PC-9 (cell line): Measurements from ENCODE around the gene CD84. TPM values are rescaled to one million over a fixed set of nuclear protein-coding genes. Genes with fewer than 3 reads are reported as not detected.

Experiments
- BruUV-seq: library from RNA; stranded (reverse); fragments of 400-500 nt; replicated peaks from 2 replicates; lab custom pipeline; 2021; lab: Mats Ljungman, UMichigan
- CTCF ChIA-PET: fragments of 300-600 bp; sonication (Branson Sonifier 250); formaldehyde crosslinking; loops from one replicate; lab custom pipeline; 2022; ENCODE audit warnings: antibody characterized with exemption; lab: Charles Lee
- POLR2A ChIA-PET: fragments of 300-600 bp; sonication (Branson Sonifier 250); formaldehyde crosslinking; loops from one replicate; lab custom pipeline; 2022; ENCODE audit warnings: antibody characterized with exemption; ENCODE audit not compliant: unreplicated experiment; lab: Charles Lee
- DNase-seq, 2 experiments: peaks; one replicate each; pipeline versions ENCODE4 v3.0.0 to v3.0.0-alpha.2; 2015 to 2022; ENCODE audit warnings: mixed read lengths in 1 of 2
- H2AFZ ChIP-seq: fragments of 200-600 bp; sonication (generic); 2 replicates; pipeline ENCODE4 v1.8.1; 2017; ENCODE audit warnings: antibody characterized with exemption
- H3F3A ChIP-seq: fragments of 200-600 bp; sonication (generic); 2 replicates; pipeline ENCODE4 v1.8.1; 2017; ENCODE audit warnings: antibody characterized with exemption, mild to moderate bottlenecking, low read depth; ENCODE audit not compliant: insufficient read depth
- H3K27ac ChIP-seq: fragments of 200-600 bp; sonication (generic); 2 replicates; pipeline ENCODE4 v1.6.1; 2016; ENCODE audit warnings: mixed run types
- H3K27me3 ChIP-seq: fragments of 200-600 bp; sonication (generic); 2 replicates; pipeline ENCODE4 v1.6.1; 2016; ENCODE audit warnings: low read depth, mixed run types; ENCODE audit not compliant: insufficient read depth
- H3K36me3 ChIP-seq: fragments of 200-600 bp; sonication (generic); 2 replicates; pipeline ENCODE4 v1.6.1; 2016; ENCODE audit warnings: low read depth, mixed run types
- H3K4me1 ChIP-seq: fragments of 200-600 bp; sonication (generic); replicated peaks from 2 replicates; pipeline ENCODE4 v1.6.1; 2016; ENCODE audit warnings: mixed run types; ENCODE audit not compliant: insufficient read depth
- H3K4me2 ChIP-seq: fragments of 200-600 bp; sonication (generic); 2 replicates; pipeline ENCODE4 v1.6.1; 2017; ENCODE audit warnings: mixed run types
- H3K4me3 ChIP-seq: fragments of 200-600 bp; sonication (generic); 2 replicates; pipeline ENCODE4 v1.6.1; 2016; ENCODE audit warnings: mixed run types
- H3K79me2 ChIP-seq: fragments of 200-600 bp; sonication (generic); 2 replicates; pipeline ENCODE4 v1.6.1; 2017; ENCODE audit warnings: low read depth, mixed run types
- H3K9me2 ChIP-seq: fragments of 200-600 bp; sonication (generic); 2 replicates; pipeline ENCODE4 v1.8.1; 2017; ENCODE audit warnings: mild to moderate bottlenecking; ENCODE audit not compliant: insufficient read depth
- H3K9me3 ChIP-seq: fragments of 200-600 bp; sonication (generic); 2 replicates; pipeline ENCODE4 v1.8.1; 2016; ENCODE audit warnings: low read depth; ENCODE audit not compliant: insufficient read depth
- H4K20me1 ChIP-seq: fragments of 200-600 bp; sonication (generic); 2 replicates; pipeline ENCODE4 v1.8.1; 2017; ENCODE audit not compliant: insufficient read depth
- CTCF ChIP-seq: fragments of 200-600 bp; sonication (generic); conservative IDR thresholded peaks from 2 replicates; pipeline ENCODE4 v1.6.1; 2017; ENCODE audit warnings: mixed run types, antibody characterized with exemption, mild to moderate bottlenecking, moderate library complexity
- EZH2 ChIP-seq: fragments of 200-600 bp; sonication (generic); IDR thresholded peaks from 2 replicates; pipeline ENCODE4 v1.8.0; 2017; ENCODE audit warnings: antibody characterized with exemption, low read depth
- intact Hi-C: fragments of 100-400 bp; cut with micrococcal nuclease; formaldehyde crosslinking; loops from one replicate; pipeline ENCODE4 v1.10.0; 2022; ENCODE audit not compliant: unreplicated experiment
- total RNA-seq: library from RNA; stranded (reverse); gene quantifications from 2 replicates; pipeline ENCODE4 v1.2.3, GENCODE V29; 2021

The CD84 gene
- total RNA-seq, 1 experiment from 2014 or later, result not detected

- Histone ChIP-seq H3K4me2 (no peak overlapping the region), H3K79me2 (no peaks in the 10 kb centered on the region), H3K27me3 (peaks cover 22% of the 10 kb centered on the region; the same call in 1 of the 2 replicates), H3K9me3 (no peaks in the 10 kb centered on the region), H3K4me1 (no peaks in the 10 kb centered on the region), H3K36me3 (no peaks in the 10 kb centered on the region), H4K20me1 (no peaks in the 10 kb centered on the region), H3F3A (no peaks in the 10 kb centered on the region), H2AFZ (no peak overlapping the region), H3K27ac (no peak overlapping the region), H3K4me3 (no peak overlapping the region), H3K9me2 (no peaks in the 10 kb centered on the region)
- intact Hi-C loops, result no loop called here
- no peak for DNase-seq
- POLR2A ChIA-PET, result no interaction called here
- no TSS peak for BruUV-seq
- CTCF ChIA-PET, result no interaction called here
- TF ChIP-seq CTCF (no peak), EZH2 (no peak)
Measured at GRCh38 chr1:160575112-160575664, 4.1 kb downstream of the CD84 start.

DNA sequence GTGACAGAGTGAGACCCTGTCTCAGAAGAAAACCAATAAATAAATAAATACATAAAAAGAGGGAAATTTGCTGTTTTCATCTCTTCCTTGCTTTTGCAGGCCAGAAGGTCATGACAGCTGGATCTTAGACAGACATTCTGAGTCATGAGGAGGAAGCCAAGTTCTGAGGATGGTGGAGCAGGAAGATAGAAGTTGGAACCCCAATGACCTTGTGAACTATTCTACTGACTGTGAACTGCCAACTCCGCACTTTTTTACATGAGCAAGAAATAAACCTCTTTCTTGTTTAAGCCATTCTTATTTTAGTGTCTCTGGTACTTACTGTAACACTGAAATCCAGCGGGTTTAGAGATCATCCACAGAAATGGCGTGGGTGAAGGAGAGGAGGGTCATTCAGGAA, 8.5 kb downstream of the CD84 start:
- TF ChIP-seq EZH2 (no peak), CTCF (no peak)
- no peaks in the 10 kb centered on the region for H3K9me3 ChIP-seq
- no peaks in the 10 kb centered on the region for H3K79me2 ChIP-seq
- no peak overlapping the region for H3K4me2 ChIP-seq
- H3F3A ChIP-seq, result no peaks in the 10 kb centered on the region
- no peak overlapping the region for H3K27ac ChIP-seq
- no peak for DNase-seq
- no peaks in the 10 kb centered on the region for H3K36me3 ChIP-seq
- H3K27me3 ChIP-seq, result peaks cover 49% of the 10 kb centered on the region
- no TSS peak for BruUV-seq
- CTCF ChIA-PET, result no interaction called here
- POLR2A ChIA-PET, result no interaction called here
- H3K4me1 ChIP-seq, result no peaks in the 10 kb centered on the region
- H3K9me2 ChIP-seq, result no peaks in the 10 kb centered on the region
- no peak overlapping the region for H2AFZ ChIP-seq
- intact Hi-C loops, result no loop called here
- no peak overlapping the region for H3K4me3 ChIP-seq
- H4K20me1 ChIP-seq, result no peaks in the 10 kb centered on the region

DNA sequence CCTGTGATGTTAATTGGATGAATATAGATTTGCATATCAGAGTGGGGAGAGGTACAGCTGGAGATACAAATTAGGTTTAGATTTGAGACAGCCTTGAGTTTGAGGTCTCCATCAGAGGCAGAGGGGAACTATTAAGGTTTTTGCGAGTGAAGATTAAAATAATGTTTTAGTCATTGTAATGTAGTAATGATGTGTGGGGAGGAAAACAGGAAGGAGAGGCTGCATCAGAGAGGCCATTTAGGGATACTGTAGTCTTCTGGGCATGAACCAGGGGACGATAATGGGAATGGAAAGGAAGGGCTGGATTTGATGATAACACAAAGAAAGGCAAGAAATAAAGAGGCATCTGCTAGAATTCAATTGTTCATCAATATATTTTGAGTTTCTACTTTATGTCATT, 9.5 kb downstream of the CD84 start:
- POLR2A ChIA-PET, result no interaction called here
- H3K9me3 ChIP-seq, result no peaks in the 10 kb centered on the region
- no peak for TF ChIP-seq EZH2
- no peak for TF ChIP-seq CTCF
- no peaks in the 10 kb centered on the region for H4K20me1 ChIP-seq
- H2AFZ ChIP-seq, result no peak overlapping the region
- intact Hi-C loops, result no loop called here
- H3K9me2 ChIP-seq, result no peaks in the 10 kb centered on the region
- DNase-seq, result no peak
- H3K4me3 ChIP-seq, result no peak overlapping the region
- no TSS peak for BruUV-seq
- CTCF ChIA-PET, result no interaction called here
- no peaks in the 10 kb centered on the region for H3K36me3 ChIP-seq
- H3K79me2 ChIP-seq, result no peaks in the 10 kb centered on the region
- peaks cover 58% of the 10 kb centered on the region for H3K27me3 ChIP-seq
- H3K4me1 ChIP-seq, result no peaks in the 10 kb centered on the region
- H3K4me2 ChIP-seq, result no peak overlapping the region
- H3F3A ChIP-seq, result no peaks in the 10 kb centered on the region
- no peak overlapping the region for H3K27ac ChIP-seq
